HPDE6-E6E7 (cell line): Measurements from ENCODE around the gene DCTD.

Experiments used
- DNase-seq: peaks from one replicate; pipeline ENCODE4 v3.0.0; 2011; ENCODE audit warnings: missing footprints; ENCODE audit errors: extremely low spot score

Gene DCTD

DNA sequence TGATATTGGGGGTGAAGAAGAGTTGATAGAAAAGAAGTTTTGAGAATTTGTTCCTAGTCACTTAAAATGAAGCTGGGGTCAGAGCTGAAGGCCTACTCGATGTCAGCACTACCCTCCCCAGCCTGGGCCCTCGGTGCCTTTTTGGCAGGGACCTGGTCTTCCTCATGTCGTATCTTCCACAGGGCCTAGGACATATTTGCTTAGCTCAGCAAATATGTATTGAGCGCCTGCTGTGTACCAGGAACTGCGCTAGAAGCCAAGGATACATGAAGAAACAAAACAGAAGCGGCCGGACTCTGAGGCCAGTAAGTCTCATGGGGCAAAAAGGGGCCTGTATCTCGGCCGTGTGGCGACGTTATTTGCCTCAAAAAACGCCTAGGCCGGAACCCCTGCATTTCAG is 44.3 kb downstream of the DCTD start:
- no peak for DNase-seq

DNA sequence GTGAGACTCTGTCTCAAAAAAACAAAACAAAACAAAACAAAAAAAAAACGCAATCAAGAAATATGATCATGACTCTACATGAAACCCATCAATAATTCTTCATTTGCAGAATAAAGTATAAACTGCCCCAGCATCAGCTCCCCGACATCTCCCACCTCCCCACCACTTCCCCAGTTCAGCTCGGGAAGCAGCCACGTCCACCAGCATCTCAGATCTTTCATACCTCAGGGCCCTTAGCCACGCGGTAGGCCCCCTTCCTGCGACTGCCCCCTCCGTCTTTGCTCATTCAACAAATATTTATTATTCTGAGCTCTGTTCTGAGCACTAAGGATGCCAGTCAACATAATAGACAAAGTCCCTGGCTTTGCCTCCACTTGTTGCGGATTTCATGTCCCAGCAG is 45.6 kb downstream of the DCTD start:
- no peak for DNase-seq

DNA sequence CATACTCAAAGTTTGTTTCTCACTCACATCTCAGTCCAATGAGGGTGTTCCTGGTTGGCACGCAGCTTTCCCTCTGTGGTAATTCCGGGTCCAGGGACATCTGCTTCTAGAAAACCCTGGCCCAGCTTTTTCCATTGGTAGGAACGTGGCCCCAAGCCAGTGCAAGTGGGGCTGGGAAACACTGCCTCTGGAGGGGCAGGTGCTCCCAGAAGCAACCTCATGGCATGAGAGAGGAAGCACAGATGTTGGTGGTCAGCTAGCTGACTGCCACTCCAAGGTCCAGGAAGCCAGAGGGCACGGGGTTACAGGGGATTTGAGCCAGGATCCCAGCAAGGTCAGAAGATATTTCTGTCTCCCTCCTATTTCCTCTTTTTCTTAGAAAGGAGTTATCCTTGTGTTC is 47.5 kb downstream of the DCTD start:
- DNase-seq: no peak

DNA sequence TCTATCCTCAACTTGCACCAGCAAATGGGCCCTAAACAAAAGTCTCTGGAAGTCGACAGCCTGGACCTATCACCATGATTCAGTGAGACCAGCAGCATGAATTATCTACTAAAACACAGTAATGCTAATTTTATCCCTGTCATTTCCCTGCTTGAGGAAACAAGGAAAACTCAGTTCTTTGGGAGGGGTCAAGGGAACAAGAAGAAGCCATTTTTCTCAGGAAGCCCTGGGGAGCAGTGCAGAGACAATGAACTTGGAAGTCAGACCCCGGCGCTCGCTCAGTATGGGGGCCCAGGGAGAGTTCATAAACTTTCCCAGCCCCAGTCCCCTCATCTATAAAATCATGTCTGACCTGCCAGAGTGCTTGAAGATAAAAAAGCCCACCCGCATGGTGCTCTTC is 50.4 kb downstream of the DCTD start:
- DNase-seq: no peak

DNA sequence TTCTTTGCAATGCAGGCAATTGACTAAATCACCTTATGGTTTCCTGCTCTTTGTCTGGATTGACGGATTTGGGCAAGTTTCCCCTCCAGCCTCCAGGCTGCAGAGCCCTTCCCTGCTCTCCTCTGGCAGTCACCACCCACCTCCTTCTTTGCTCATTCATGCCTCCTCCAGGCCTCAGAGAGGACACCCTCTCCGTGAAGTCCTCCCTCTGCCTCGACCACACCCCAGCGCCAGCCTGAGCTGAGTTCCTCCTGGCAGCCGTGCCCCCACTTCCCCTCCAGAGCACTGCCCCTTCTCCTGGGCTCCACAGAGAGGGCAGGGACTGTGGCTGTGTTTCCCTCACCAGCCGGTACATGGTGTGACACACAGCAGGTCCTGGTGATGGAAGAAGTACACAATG is 53.7 kb downstream of the DCTD start:
- DNase-seq: no peak

DNA sequence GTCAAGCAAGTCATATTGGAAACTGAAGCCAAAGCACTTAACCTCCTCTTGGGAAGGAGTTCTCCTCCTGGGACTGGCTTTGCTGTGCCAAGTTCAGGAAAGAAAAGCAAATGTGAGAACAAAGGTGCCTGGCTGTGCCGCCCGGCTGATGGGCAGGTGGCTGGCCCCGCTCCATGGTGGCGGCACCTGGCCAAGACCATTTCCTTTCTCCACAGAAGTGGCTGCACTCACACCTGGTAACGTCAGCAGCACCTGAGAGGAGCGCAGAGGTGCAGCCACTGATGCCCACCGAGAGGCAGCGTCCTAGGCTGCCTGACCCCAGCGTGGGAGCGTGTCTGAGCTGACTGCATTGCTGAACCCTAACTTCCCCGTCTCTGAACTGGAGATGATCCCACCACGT is 54.3 kb downstream of the DCTD start:
- DNase-seq: no peak

DNA sequence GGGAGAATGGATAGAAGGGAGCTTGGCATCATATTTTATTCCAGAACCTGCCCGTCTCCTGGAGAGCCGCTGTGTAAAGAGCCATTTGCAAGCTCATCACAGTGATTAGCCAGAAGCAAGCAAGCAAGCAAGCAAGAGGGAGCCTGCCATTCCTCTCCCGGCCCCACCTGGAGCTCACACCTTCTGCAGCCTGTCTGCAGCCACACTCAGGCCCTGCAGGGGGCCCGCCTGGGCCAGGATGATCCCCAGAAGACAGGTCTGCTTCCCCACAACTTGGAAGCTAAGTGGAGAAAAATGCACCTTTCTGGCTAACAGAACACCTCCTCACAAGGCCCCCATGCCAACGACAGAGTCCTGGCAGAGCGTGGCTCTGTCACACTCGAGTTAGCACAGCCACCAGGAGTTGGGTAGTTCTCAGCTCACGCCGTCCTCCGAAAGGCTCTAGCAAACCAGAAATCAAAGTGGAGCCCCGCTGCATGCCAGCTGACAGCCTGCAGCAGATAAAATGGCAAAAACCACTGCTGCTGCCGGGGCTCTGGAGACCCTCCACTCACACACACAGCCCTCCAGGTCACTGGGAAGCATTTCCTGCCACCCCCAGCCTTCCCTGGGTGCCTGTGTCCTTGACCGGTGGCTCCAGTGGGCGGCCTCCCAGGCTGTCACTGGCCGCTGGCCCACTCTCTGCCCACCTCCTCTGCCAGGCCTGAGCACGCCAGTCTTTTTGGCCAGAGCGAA is 54.9 kb downstream of the DCTD start:
- no peak for DNase-seq

DNA sequence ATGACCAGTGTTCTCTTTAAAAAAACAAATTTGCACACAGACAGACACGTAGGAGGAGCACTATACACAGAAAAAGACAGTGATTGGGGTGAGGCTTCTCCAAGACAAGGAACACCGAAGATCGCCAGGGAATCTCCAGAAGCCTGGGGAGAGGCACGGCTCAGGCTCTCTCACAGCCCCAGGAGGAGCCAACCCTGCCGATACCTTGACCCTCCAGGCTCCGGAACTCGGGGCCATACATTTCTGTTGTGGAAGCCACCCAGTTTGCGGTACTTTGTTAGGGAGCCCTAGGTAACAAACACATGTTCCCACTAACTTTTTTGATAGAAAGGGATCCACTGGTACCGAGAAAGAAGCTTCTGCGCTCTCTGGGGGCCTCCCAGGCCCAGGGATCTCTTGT is 55.8 kb downstream of the DCTD start:
- DNase-seq: no peak

DNA sequence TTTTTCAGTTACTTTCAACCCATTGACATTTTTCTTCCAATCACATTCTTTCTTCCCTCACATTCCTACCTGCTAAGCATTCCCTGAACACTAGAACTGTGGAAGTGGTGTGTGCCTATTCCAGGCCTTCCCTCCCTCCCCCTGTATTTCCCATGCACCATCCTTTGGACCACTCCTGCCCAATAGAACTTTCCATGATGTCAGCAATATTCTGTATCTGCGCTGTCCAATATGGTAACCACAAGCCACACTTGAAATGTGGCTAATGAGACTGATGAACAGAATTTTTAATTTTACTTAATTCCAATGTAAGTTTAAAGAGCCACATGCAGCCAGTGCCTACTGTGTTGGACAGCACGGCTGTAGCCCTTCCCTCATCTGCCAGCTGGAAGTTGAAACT is 57.5 kb downstream of the DCTD start:
- DNase-seq: no peak

DNA sequence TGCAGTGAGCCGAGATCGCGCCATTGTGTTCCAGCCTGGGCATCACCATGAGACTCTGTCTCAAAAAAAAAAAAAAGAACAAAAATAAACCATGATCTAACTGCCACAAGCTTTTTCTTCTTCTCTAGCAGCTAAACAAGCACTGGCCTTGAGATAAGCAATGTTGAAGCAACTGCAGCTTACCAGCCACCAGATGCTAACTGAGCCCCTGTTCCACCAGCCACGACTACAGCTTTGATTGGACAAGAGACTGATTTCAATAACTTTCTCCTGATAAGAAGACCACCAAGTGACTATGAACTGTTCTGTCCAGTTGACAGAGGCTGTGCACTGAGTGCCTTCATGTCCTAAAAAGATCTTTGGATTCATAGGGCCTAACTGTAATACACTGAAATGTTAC is 58.5 kb downstream of the DCTD start:
- DNase-seq: no peak

DNA sequence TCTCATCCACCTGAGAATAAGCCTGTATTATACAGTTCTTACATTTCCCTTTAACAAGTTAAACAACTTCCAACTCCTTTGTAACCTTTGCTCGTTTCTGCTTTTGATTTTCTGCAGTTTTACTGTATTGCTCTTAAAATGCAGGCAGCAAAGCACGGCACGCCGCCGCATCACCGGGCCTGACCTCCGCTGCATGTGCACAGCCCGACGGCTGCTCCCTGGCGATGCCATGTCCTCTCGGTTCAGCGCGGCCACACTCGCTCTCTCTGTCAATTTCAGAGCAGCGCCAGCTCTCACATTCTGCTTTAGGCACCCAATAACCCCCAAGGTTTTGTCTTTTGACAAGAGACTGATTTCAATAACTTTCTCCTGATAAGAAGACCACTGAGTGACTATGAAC is 60.3 kb downstream of the DCTD start:
- DNase-seq: no peak

DNA sequence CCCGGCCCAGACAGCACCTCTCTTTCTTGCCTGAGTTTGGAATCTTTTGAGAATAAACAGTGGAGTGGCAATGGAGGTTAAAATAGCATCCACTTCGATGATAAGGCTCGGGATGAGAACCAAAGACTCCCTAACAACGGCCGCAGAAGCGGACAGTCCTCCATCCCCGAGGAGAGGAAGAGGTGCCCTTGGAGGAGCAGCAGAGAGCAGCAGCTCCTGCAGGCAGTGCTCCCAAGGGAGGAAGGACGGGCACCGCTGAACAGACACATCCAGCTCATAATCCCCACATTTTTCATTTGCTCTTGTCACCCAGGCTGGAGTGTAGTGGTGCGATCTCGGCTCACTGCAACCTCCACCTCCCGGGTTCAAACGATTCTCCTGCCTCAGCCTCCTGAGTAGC is 61.3 kb downstream of the DCTD start:
- DNase-seq: no peak

DNA sequence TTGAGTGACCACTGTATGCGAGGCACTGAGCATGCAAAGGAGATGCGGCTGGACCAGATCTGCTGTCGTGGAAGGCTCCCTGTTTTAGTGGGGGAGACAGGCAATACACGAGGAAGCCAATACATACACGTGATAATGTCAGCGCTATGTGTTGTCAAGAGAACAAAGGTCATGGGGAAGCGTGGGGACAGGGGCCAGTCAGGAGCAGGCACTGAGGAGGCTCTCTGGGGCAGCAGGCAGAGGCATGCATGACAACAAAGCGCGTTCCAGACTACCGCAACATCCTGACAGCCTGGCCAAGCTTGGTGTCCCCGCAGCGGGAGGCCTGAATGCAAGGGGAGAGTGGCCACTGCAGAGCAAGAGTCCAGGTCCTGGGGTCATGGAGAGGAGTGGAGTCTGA is 61.9 kb downstream of the DCTD start:
- DNase-seq: no peak

DNA sequence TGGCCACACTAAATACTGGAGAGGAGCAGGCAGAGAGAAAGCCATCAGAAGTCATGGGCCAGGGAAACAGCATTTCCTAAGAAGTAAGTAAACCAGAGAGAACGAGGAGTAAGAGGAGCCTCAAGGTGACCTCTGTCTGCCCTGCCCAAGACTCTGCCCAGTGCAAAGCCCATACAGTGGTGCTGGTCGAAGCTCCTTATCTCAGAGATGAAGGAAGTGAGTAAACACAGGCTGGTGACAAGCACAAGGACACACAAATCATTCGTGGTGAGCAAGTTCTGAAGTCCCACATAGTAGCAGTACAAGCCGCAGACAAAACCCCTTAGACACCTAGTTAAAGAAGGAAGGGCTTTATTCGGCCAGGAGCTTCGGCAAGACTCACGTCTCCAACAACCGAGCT is 62.7 kb downstream of the DCTD start:
- DNase-seq: no peak

DNA sequence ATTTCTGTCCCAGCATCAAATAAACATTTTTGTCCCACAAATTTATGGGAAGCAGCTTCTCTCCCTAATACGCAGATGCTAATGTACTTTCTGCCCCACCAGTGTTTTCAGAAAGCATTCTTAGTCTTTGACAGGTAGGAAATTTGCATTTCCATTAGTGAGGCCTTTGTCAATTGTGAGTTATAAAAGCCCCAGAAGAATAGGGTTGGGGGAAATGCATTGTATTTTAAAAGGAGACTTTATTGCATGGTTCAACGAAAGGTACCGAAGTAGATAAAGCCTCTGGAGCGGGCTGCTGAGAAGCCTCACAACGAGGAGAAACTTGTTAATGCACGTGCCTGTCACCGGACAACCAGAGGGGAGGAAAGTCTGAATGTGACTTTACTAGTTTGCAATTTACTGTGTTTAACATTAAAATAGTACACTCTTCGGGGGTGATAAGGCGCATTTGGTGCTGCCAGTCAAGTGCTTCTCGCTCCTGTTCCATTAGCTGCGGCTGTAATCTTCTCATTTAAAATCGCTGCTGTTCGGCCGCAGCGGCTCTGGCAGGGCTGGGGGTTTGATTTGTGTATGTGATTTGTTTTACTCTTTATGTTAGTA is 63.4 kb downstream of the DCTD start:
- DNase-seq: no peak

DNA sequence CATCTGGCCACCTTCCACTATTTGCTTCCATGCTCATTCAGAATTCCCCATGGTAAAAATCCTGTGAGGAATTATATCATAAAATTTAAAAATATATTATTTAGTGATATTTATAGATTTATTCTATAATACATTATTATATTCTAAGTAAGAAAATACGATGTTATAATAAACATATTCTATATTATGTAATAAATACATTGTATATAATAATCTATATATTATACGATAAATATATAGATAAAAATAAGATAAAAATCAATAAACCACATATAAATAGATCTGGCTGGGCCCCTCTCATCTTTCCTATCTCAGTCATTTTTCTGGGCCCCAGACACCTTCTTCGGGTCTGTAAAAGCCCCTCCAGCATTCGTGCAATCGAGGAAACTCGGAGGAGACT is 68.5 kb downstream of the DCTD start:
- no peak for DNase-seq

DNA sequence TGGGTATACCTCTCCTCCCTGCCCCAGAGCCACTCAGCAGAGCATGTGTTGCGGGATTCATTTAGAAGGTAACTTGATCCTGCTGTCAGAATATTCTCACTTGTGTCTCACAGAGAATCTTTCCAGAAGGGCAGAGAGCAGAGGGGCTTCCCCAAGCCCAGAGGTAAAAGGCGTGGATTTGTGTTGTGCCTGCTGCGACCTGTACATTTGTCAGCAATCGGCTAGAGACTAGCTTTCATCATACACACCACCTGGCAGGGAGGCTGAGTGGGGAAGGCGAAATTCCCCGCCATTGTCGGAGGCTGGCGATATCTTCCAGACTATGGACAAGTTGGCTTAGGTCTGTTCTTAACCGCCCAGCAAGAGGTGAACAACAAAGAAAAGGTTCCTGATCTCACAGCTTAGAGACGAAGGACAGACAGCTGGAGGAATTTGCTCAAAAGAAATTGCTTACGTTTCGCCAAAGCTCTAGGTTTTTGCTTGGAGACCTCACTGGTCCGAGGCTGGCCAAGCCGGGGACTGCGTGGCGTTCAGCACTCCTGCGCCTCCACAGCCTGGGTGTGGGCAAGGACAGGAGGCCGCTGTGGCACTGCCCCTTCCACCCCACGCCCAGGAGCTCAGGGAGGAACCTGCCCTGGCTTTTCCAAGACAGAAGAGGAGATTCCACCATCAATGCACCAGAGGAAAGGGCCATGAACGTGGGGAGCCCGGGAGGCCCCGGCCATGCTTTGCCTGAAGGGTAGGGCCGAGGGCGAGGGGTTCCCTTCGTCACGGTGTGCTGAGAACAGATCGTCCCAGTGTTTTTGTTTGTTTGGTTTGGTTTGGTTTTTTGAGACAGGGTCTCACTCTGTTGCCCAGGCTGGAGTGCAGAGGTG is 69.4 kb downstream of the DCTD start:
- DNase-seq: no peak

DNA sequence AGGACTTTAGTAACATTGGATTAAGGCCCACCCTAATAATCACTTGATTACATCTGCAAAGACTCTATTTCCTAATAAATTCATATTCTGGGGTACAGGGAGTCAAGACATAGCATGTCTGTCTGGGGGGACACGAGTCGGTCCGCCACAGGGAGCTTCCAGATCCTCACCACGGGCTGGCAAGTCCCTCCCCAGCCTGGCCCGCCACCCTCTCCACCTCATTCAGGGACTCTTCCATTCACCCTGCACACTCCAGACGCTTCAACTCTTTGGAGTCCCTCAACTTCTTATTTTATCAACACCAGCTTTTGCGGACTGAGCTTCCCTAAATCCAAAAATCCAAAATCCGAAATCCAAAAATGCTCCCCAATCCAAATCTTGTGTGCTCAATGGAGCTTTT is 71.2 kb downstream of the DCTD start:
- no peak for DNase-seq

DNA sequence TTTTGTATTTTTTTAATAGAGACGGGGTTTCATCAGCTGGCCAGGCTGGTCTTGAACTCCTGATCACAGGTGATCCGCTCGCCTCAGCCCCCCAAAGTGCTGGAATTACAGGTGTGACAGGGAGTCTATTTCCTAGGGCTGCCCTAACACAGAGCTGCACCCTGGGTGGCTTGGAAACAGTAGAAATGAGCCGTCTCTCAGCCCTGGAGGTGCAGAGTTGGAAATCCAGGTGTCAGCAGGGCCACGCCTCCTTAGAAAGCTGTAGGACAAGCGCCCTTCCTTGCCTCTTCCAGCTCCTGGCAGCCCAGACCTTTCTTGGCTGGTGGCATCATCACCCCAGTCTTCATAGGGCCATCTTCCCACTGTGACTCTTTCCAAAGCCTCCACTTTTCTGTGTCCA is 71.6 kb downstream of the DCTD start:
- no peak for DNase-seq

DNA sequence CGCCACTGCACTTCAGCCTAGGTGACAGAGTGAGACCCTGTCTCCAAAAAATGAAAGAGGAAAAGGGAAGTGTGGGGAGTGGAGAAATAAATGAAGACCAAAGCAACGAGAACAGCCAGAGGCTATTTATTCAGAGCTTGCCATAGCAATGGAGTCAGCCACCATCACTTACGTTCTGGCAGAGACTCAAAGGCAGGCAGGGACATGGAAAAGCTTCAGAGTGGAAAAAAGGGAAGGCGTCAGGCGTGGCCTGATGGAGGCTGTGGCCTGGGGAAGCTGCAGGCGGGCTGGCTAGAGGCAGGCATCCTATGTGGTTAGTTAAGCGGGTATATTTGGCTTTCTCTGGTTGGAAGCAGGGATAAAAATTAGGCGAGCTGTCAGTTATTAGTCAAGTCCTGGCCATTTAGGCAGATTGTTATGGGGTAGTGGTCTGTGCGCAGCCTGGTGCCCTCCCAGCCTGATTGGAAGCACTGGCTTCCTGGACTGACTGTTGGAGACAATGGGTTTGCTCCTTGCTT is 73.3 kb downstream of the DCTD start:
- DNase-seq: no peak

DNA sequence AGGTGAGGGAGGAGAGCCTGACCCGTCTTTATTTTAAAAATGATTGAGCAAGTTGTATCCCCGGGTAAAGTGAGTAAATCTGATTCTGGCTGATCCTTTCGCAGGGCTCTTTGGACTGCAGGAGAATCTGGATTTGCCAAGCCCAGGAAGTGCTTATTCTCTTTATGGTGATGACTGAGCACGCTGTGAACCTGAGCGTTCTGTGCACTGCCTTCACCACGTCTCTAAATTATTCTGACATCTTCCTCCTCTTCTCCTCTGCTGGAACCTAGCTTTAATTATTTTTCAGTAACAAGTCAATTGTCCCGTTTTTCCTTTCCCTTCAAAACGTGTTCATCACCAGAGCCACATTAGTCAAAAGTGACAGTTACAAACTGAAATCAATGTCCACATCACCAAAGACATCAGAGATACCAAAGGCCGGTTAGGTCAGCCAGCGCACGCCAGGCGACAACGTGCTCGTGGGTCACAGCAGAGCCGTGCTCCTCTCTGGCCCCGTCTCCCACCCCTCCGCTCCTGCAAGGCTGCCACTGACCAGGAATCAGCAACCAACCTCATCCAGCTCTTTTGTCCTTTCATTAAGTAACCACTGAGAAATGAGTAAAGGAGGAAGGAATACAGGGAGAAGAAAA is 74.3 kb downstream of the DCTD start:
- no peak for DNase-seq

DNA sequence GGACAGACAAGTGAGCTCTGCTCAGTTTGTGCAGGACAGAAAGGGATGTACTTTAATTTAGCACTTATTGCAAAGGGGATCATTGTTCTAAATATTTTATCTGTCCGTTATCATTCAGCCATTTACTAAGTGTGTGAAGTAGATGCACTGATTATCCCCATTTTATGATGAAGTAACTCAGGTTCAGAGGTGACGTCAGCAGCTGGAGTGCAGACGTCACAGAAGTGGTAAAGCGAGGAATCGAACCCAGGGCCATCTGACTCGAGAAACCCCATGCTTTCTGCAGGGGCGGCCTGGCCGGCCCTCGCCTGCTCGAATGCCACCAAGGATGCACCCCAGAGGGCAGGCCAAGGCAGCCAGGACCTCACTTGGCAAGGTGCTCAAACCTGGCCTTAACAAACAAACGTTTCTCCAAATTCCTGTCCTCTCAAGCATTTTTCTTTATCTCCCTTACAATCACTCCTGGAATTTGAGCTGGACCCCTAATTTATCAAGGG is 75.0 kb downstream of the DCTD start:
- DNase-seq: no peak
